OCI-LY1 (cell line): ENCODE measurements around the gene BLNK.
A peak's percentile ranks its signal among the peaks of the same experiment; 100 is the strongest.

Experiments used
- H2AFZ ChIP-seq: fragments of 200-600 bp; sonication (generic), shearing (Covaris generic); 2 replicates; pipeline ENCODE4 v1.6.0; 2014; ENCODE audit warnings: antibody characterized with exemption, mild to moderate bottlenecking, low read length
- H3F3A ChIP-seq: fragments of 200-600 bp; sonication (generic), shearing (Covaris generic); 2 replicates; pipeline ENCODE4 v1.6.0; 2014; ENCODE audit warnings: mild to moderate bottlenecking, antibody characterized with exemption, low read length, moderate library complexity; ENCODE audit not compliant: insufficient read depth
- H3K27ac ChIP-seq: fragments of 200-600 bp; sonication (generic); 2 replicates; pipeline ENCODE4 v1.5.1; 2014; ENCODE audit warnings: low read length, mixed run types, mild to moderate bottlenecking, low read depth; ENCODE audit not compliant: poor library complexity, severe bottlenecking
- H3K27me3 ChIP-seq: fragments of 200-600 bp; sonication (generic); 2 replicates; pipeline ENCODE4 v1.6.0; 2014; ENCODE audit warnings: antibody characterized with exemption, mild to moderate bottlenecking, low read length, moderate library complexity; ENCODE audit not compliant: insufficient read depth
- H3K36me3 ChIP-seq: fragments of 200-600 bp; sonication (generic); 2 replicates; pipeline ENCODE4 v1.6.1; 2014; ENCODE audit warnings: mild to moderate bottlenecking, antibody characterized with exemption, low read length, moderate library complexity, mixed read lengths; ENCODE audit not compliant: insufficient read depth
- H3K4me1 ChIP-seq: fragments of 200-600 bp; sonication (generic); 2 replicates; pipeline ENCODE4 v1.5.1; 2014; ENCODE audit warnings: mild to moderate bottlenecking, low read length, moderate library complexity; ENCODE audit not compliant: insufficient read depth, severe bottlenecking
- H3K4me2 ChIP-seq: fragments of 200-600 bp; sonication (generic), shearing (Covaris generic); 2 replicates; pipeline ENCODE4 v1.6.1; 2014; ENCODE audit warnings: low read length
- H3K4me3 ChIP-seq: fragments of 200-600 bp; sonication (generic); 2 replicates; pipeline ENCODE4 v1.5.1; 2014; ENCODE audit warnings: low read length, low read depth, mild to moderate bottlenecking, mixed read lengths; ENCODE audit not compliant: poor library complexity, severe bottlenecking
- H3K79me2 ChIP-seq: fragments of 200-600 bp; shearing (Covaris generic); 2 replicates; pipeline ENCODE4 v1.6.1; 2016; ENCODE audit warnings: mixed run types, low read length, mixed read lengths; ENCODE audit not compliant: insufficient read depth
- H3K9ac ChIP-seq: fragments of 200-600 bp; sonication (generic), shearing (Covaris generic); 2 replicates; pipeline ENCODE4 v1.6.1; 2014; ENCODE audit warnings: mild to moderate bottlenecking, low read length, mixed read lengths
- H3K9me2 ChIP-seq: fragments of 200-600 bp; sonication (generic), shearing (Covaris generic); 2 replicates; pipeline ENCODE4 v1.6.1; 2014; ENCODE audit warnings: low read depth, mild to moderate bottlenecking, low read length, mixed read lengths
- H3K9me3 ChIP-seq: fragments of 200-600 bp; shearing (Covaris generic); 2 replicates; pipeline ENCODE4 v1.6.1; 2014; ENCODE audit warnings: low read length, mixed read lengths
- H4K20me1 ChIP-seq: fragments of 200-600 bp; sonication (generic), shearing (Covaris generic); 2 replicates; pipeline ENCODE4 v1.6.0; 2016; ENCODE audit warnings: mild to moderate bottlenecking, low read length; ENCODE audit not compliant: insufficient read depth
- CTCF ChIP-seq: fragments of 200-600 bp; sonication (generic), shearing (Covaris generic); IDR thresholded peaks from 2 replicates; pipeline ENCODE4 v1.5.1; 2017; ENCODE audit warnings: mild to moderate bottlenecking, antibody characterized with exemption, low read length, moderate library complexity, mixed read lengths
- EZH2 ChIP-seq: fragments of 200-600 bp; sonication (generic), shearing (Covaris generic); IDR thresholded peaks from 2 replicates; pipeline ENCODE4 v1.8.0; 2017; ENCODE audit warnings: borderline replicate concordance, mixed run types, mild to moderate bottlenecking, antibody characterized with exemption, low read length, moderate library complexity, mixed read lengths

Gene BLNK

GRCh38 chr10:96313344-96313743, 42.0 kb upstream of the BLNK start:
- no peaks in the 10 kb centered on the region for H3K27me3 ChIP-seq
- H3K9ac ChIP-seq = no peak overlapping the region
- H3K79me2 ChIP-seq = no peaks in the 10 kb centered on the region
- H3K4me1 ChIP-seq = peaks cover 48% of the 10 kb centered on the region
- H3K9me3 ChIP-seq = no peaks in the 10 kb centered on the region
- no peak overlapping the region for H3K4me3 ChIP-seq
- H3K36me3 ChIP-seq = no peaks in the 10 kb centered on the region
- no peak overlapping the region; the same call in 1 of the 2 replicates for H3K4me2 ChIP-seq
- TF ChIP-seq EZH2 = no peak
- TF ChIP-seq CTCF = no peak
- H3K27ac ChIP-seq = peak overlapping the region; percentile 74
- H3F3A ChIP-seq = no peaks in the 10 kb centered on the region
- no peaks in the 10 kb centered on the region for H3K9me2 ChIP-seq
- H2AFZ ChIP-seq = no peak overlapping the region
- no peaks in the 10 kb centered on the region for H4K20me1 ChIP-seq

- Histone ChIP-seq H3K27ac (no peak overlapping the region), H3K4me2 (no peak overlapping the region), H3K27me3 (no peaks in the 10 kb centered on the region), H2AFZ (no peak overlapping the region), H3K36me3 (no peaks in the 10 kb centered on the region), H3K79me2 (no peaks in the 10 kb centered on the region), H3K9me2 (no peaks in the 10 kb centered on the region), H4K20me1 (no peaks in the 10 kb centered on the region), H3K4me3 (no peak overlapping the region), H3K4me1 (peaks cover 64% of the 10 kb centered on the region), H3F3A (no peaks in the 10 kb centered on the region), H3K9me3 (no peaks in the 10 kb centered on the region), H3K9ac (no peak overlapping the region)
- no peak for TF ChIP-seq CTCF
- no peak for TF ChIP-seq EZH2
Measured at GRCh38 chr10:96311180-96311715, 39.9 kb upstream of the BLNK start.

GRCh38 chr10:96310321-96310669, 38.9 kb upstream of the BLNK start:
- Histone ChIP-seq H3K79me2 (no peaks in the 10 kb centered on the region), H3K9me2 (no peaks in the 10 kb centered on the region), H3K36me3 (no peaks in the 10 kb centered on the region), H3F3A (no peaks in the 10 kb centered on the region), H3K27me3 (no peaks in the 10 kb centered on the region), H3K9me3 (no peaks in the 10 kb centered on the region), H4K20me1 (no peaks in the 10 kb centered on the region), H3K4me2 (no peak overlapping the region), H3K4me1 (peaks cover 74% of the 10 kb centered on the region), H3K27ac (peak overlapping the region; percentile 51), H3K9ac (no peak overlapping the region), H2AFZ (no peak overlapping the region), H3K4me3 (no peak overlapping the region)
- no peak for TF ChIP-seq CTCF
- TF ChIP-seq EZH2 = no peak
